ENCODE measurements around the gene SELENOO. TPM values are rescaled to one million over a fixed set of nuclear protein-coding genes. Genes with fewer than 3 reads are reported as not detected.

Gene SELENOO
- total and polyA plus RNA-seq, 2 of the 13 experiments (the other 11 are each of a cell fraction or from before 2014, with no cell fraction given): 14.4 to 19.0 TPM

GRCh38 chr22:50262460-50262911 is 61.7 kb downstream of the SELENOO start (continued):
- TF ChIP-seq ZHX2 (IDR thresholded peaks at IDR 0.05; ENCODE audit: low read depth): 0 out of 2 replicates have a peak, but pooled peaks have one; percentile 23
- no peak for TF ChIP-seq ZHX2 (CRISPR knock-in tag; IDR thresholded peaks at IDR 0.05; ENCODE audit: borderline replicate concordance)
- TF ChIP-seq ZNF549 (CRISPR knock-in tag; IDR thresholded peaks at IDR 0.05): no peak
- no peak for TF ChIP-seq DZIP1 (CRISPR knock-in tag; IDR thresholded peaks at IDR 0.05)
- TF ChIP-seq HINFP (CRISPR knock-in tag; IDR thresholded peaks at IDR 0.05; ENCODE audit: low read depth): no peak
- no peak for TF ChIP-seq CREB1 (IDR thresholded peaks at IDR 0.05)
- TF ChIP-seq CREB1 (CRISPR knock-in tag; IDR thresholded peaks at IDR 0.05): no peak
- no peak for TF ChIP-seq AGO2 (optimal IDR thresholded peaks at IDR 0.05; ENCODE audit: low read depth, low read length)
- no peak for TF ChIP-seq ZNF24 (IDR thresholded peaks at IDR 0.05)
- TF ChIP-seq ARID5B (CRISPR knock-in tag; IDR thresholded peaks at IDR 0.05): no peak
- no peak for TF ChIP-seq DNMT1 (CRISPR knock-in tag; IDR thresholded peaks at IDR 0.05)
- TF ChIP-seq ZNF747 (CRISPR knock-in tag; IDR thresholded peaks at IDR 0.05; ENCODE audit: borderline replicate concordance): no peak
- no peak for TF ChIP-seq HBP1 (CRISPR knock-in tag; IDR thresholded peaks at IDR 0.05; ENCODE audit: low read depth)
- TF ChIP-seq HDAC2 (CRISPR knock-in tag; IDR thresholded peaks at IDR 0.05): 0 out of 2 replicates have a peak, but pooled peaks have one; percentile 26
- no peak for TF ChIP-seq RARG (CRISPR knock-in tag; IDR thresholded peaks at IDR 0.05; ENCODE audit: low read depth)

Data from HepG2 (cell line).